ENCODE results near the gene PRKCQ. TPM values are rescaled to one million over a fixed set of nuclear protein-coding genes. Genes with fewer than 3 reads are reported as not detected.

PRKCQ gene
- total and polyA plus RNA-seq, 7 donors, result 6.6 to 76.3 (median 33.8) TPM

- 59 to 64% (median 60%) methylated on average over 11 of the region's 11 CpGs for WGBS, 3 donors
- ATAC-seq, result peak; percentile 72 to 87 (median 80)
- no peak overlapping the region for H3K4me3 ChIP-seq
- no peak overlapping the region for H3K27ac ChIP-seq
- no peaks in the 10 kb centered on the region for H3K27me3 ChIP-seq (ENCODE audit: insufficient read depth in 3 of 3, low read length in 2 of 3)
- H3K4me1 ChIP-seq, result peaks cover 24% of the 10 kb centered on the region
- TF ChIP-seq CTCF (IDR thresholded peaks at IDR 0.05), result no peak
- H3K36me3 ChIP-seq (ENCODE audit: insufficient read depth in 1 of 2, low read depth in 1 of 2), result peaks cover 0 to 65% of the 10 kb centered on the region in 2 donors
- no peak for DNase-seq
- H3K9me3 ChIP-seq, result no peaks in the 10 kb centered on the region
- intact Hi-C loops (cut with DNase I), result no loop called here
These were observed 9.4 kb upstream of the PRKCQ start for GRCh38 chr10:6589287-6590094.

GRCh38 chr10:6588845-6589244 lies 8.8 kb upstream of the PRKCQ start:
- ATAC-seq (peak in 2 of 4 donors; percentile 11 to 26), DNase-seq (no peak)
- H3K36me3 ChIP-seq (ENCODE audit: insufficient read depth in 1 of 2, low read depth in 1 of 2), result peaks cover 0 to 66% of the 10 kb centered on the region in 2 donors
- no peaks in the 10 kb centered on the region for H3K27me3 ChIP-seq (ENCODE audit: insufficient read depth in 3 of 3, low read length in 2 of 3)
- intact Hi-C loops (cut with DNase I), result no loop called here
- no peak overlapping the region for H3K27ac ChIP-seq
- no peak overlapping the region for H3K4me3 ChIP-seq
- H3K4me1 ChIP-seq, result peaks cover 24% of the 10 kb centered on the region
- H3K9me3 ChIP-seq, result no peaks in the 10 kb centered on the region
- no peak for TF ChIP-seq CTCF (IDR thresholded peaks at IDR 0.05)
- 73 to 86% (median 81%) methylated on average over 3 of the region's 3 CpGs for WGBS, 3 donors

- H3K4me3 ChIP-seq, result no peak overlapping the region
- H3K27ac ChIP-seq, result no peak overlapping the region
- intact Hi-C loops (cut with DNase I), result no loop called here
- no peaks in the 10 kb centered on the region for H3K27me3 ChIP-seq (ENCODE audit: insufficient read depth in 3 of 3, low read length in 2 of 3)
- no peak for TF ChIP-seq CTCF (IDR thresholded peaks at IDR 0.05)
- peaks cover 27% of the 10 kb centered on the region for H3K4me1 ChIP-seq
- DNase-seq (no peak), ATAC-seq (no peak)
- no peaks in the 10 kb centered on the region for H3K9me3 ChIP-seq
- 69 to 83% (median 76%) methylated on average over 3 of the region's 3 CpGs for WGBS, 3 donors
- H3K36me3 ChIP-seq (ENCODE audit: insufficient read depth in 1 of 2, low read depth in 1 of 2), result peaks cover 0 to 68% of the 10 kb centered on the region in 2 donors
These were observed 8.0 kb upstream of the PRKCQ start for GRCh38 chr10:6588082-6588481.

GRCh38 chr10:6586501-6586900 lies 6.4 kb upstream of the PRKCQ start:
- no peaks in the 10 kb centered on the region for H3K9me3 ChIP-seq
- TF ChIP-seq CTCF (IDR thresholded peaks at IDR 0.05), result no peak

More at GRCh38 chr10:6586501-6586900, 6.4 kb upstream of the PRKCQ start:
- H3K4me3 ChIP-seq, result no peak overlapping the region
- H3K36me3 ChIP-seq (ENCODE audit: insufficient read depth in 1 of 2, low read depth in 1 of 2), result peaks cover 0 to 65% of the 10 kb centered on the region in 2 donors
- peak in 1 of 4 donors; percentile 13 for ATAC-seq
- WGBS, 3 donors, result 53 to 67% (median 54%) methylated on average over 4 of the region's 4 CpGs
- H3K27ac ChIP-seq, result peak overlapping the region; percentile 63
- no peak for DNase-seq
- intact Hi-C loops (cut with DNase I), result no loop called here
- H3K27me3 ChIP-seq (ENCODE audit: insufficient read depth in 3 of 3, low read length in 2 of 3), result no peaks in the 10 kb centered on the region
- peaks cover 36% of the 10 kb centered on the region for H3K4me1 ChIP-seq
